K562 (cell line): Measurements from ENCODE around the gene FUCA1. TPM values are rescaled to one million over a fixed set of nuclear protein-coding genes. Genes with fewer than 3 reads are reported as not detected.

ENCODE experiments used
- CEBPG ChIP-seq, 3 experiments: fragments of 200-800 bp in 1 of 3; sonication (Bioruptor generic) in 1 of 3; sonication (generic) in 1 of 3; formaldehyde crosslinking in 1 of 3; IDR thresholded peaks in 2 of 3; conservative IDR thresholded peaks in 1 of 3; 2 replicates each; pipeline versions ENCODE4 v1.6.1 to v1.8.0; 2016 to 2022; ENCODE audit warnings: missing compliant biosample characterization in 2 of 3, missing genetic modification characterization in 2 of 3, mild to moderate bottlenecking in 1 of 3, missing genetic modification reagents in 1 of 3
- HDGF ChIP-seq: fragments of 450-650 bp; IDR thresholded peaks from 2 replicates; pipeline ENCODE4 v1.6.1; 2016
- NELFE ChIP-seq: IDR thresholded peaks from 2 replicates; pipeline ENCODE4 v1.6.1; 2011; ENCODE audit warnings: mild to moderate bottlenecking; ENCODE audit not compliant: insufficient read depth, insufficient read length
- NR2C2 ChIP-seq, 2 experiments: fragments of 200-800 bp in 1 of 2; sonication (Bioruptor generic) in 1 of 2; sonication (generic) in 1 of 2; formaldehyde crosslinking in 1 of 2; IDR thresholded peaks; 2 replicates each; pipeline versions ENCODE4 v1.6.1 to v1.8.0; 2016 to 2022; ENCODE audit warnings: mild to moderate bottlenecking in 1 of 2, missing compliant biosample characterization in 1 of 2, missing genetic modification characterization in 1 of 2, missing genetic modification reagents in 1 of 2
- PTBP1 ChIP-seq: fragments of 200-400 bp; formaldehyde crosslinking; IDR thresholded peaks from 2 replicates; pipeline ENCODE4 v1.6.1; 2017; ENCODE audit warnings: low read depth, low read length
- TAL1 ChIP-seq: fragments of 450-650 bp; IDR thresholded peaks from 2 replicates; pipeline ENCODE4 v1.6.1; 2016; ENCODE audit warnings: mild to moderate bottlenecking
- TSC22D4 ChIP-seq: fragments of 450-650 bp; IDR thresholded peaks from 2 replicates; pipeline ENCODE4 v1.6.1; 2016; ENCODE audit warnings: missing genetic modification characterization, missing biosample characterization, control low read depth
- U2AF1 ChIP-seq: fragments of 200-400 bp; formaldehyde crosslinking; optimal IDR thresholded peaks from 2 replicates; pipeline ENCODE3; 2017; ENCODE audit warnings: mild to moderate bottlenecking, low read depth, low read length, moderate library complexity
- ZBTB7A ChIP-seq: IDR thresholded peaks from 2 replicates; pipeline ENCODE4 v1.6.1; 2011; ENCODE audit warnings: low read depth, mild to moderate bottlenecking, low read length, moderate library complexity, borderline replicate concordance; ENCODE audit not compliant: control insufficient read depth
- ZNF354B ChIP-seq: fragments of 250-450 bp; sonication (Bioruptor Pico); IDR thresholded peaks from 2 replicates; pipeline ENCODE4 v1.4.0; 2020
- ZNF431 ChIP-seq: sonication (generic); formaldehyde crosslinking; IDR thresholded peaks from 2 replicates; pipeline ENCODE4 v1.8.0; 2022; ENCODE audit warnings: mild to moderate bottlenecking, missing genetic modification reagents
- ZNF79 ChIP-seq: fragments of 250-450 bp; sonication (Bioruptor Pico); IDR thresholded peaks from 2 replicates; pipeline ENCODE4 v1.4.0; 2020; ENCODE audit warnings: low read depth, mild to moderate bottlenecking, moderate library complexity
- polyA plus RNA-seq, 8 experiments: library from polyadenylated mRNA; depleted of rRNA in 4 of 8; stranded (reverse) in 5 of 8; unstranded in 3 of 8; fragments of >200 nt; fragmentation: Nextera tagmentation in 2 of 8; fragmentation: Illumina TruSeq in 1 of 8; extraction: Ambion mirVana in 2 of 8; extraction: Trizol in 1 of 8; gene quantifications; 2 replicates each; pipeline versions ENCODE4 v1.2.1 to v1.2.3, GENCODE V29; 2011 to 2014; ENCODE audit warnings: inconsistent platforms in 1 of 8, missing spikeins in 1 of 8
- total RNA-seq, 7 experiments: library from RNA; depleted of rRNA in 6 of 7; stranded (reverse); fragments of >200 nt in 6 of 7; fragmentation: Illumina TruSeq in 2 of 7; extraction: Trizol in 2 of 7; gene quantifications; 2 replicates each; pipeline versions ENCODE4 v1.2.1 to v1.2.3, GENCODE V29; 2011 to 2021; ENCODE audit warnings: low replicate concordance in 1 of 7
- TF ChIP-seq, protein P1 (sequence below): fragments of 250-450 bp; sonication (Bioruptor Pico); IDR thresholded peaks from 2 replicates; pipeline ENCODE4 v1.5.0; 2022; ENCODE audit warnings: mild to moderate bottlenecking
- TF ChIP-seq, protein P2 (sequence below): fragments of 250-450 bp; sonication (Bioruptor Pico); IDR thresholded peaks from 2 replicates; pipeline ENCODE4 v1.8.0; 2021; ENCODE audit warnings: moderate library complexity, mild to moderate bottlenecking, inconsistent platforms
- TF ChIP-seq, protein P3 (sequence below): sonication (generic); formaldehyde crosslinking; IDR thresholded peaks from 2 replicates; pipeline ENCODE4 v1.8.1; 2023; ENCODE audit warnings: mild to moderate bottlenecking, missing genetic modification reagents
- TF ChIP-seq, protein P4 (sequence below): fragments of 450-650 bp; IDR thresholded peaks from 2 replicates; pipeline ENCODE4 v1.6.1; 2016; ENCODE audit warnings: mild to moderate bottlenecking
- TF ChIP-seq, protein P5 (sequence below), 2 experiments: fragments of 450-650 bp; IDR thresholded peaks; 2 replicates each; pipeline ENCODE4 v1.6.1; 2018; ENCODE audit warnings: mild to moderate bottlenecking in 2 of 2, low read depth in 1 of 2; ENCODE audit not compliant: partially characterized antibody in 2 of 2

Gene FUCA1
- total and polyA plus RNA-seq, 9 of the 15 experiments (the other 6 are each of a cell fraction or from before 2014, with no cell fraction given): 7.0 to 20.5 (median 13.5) TPM

DNA sequence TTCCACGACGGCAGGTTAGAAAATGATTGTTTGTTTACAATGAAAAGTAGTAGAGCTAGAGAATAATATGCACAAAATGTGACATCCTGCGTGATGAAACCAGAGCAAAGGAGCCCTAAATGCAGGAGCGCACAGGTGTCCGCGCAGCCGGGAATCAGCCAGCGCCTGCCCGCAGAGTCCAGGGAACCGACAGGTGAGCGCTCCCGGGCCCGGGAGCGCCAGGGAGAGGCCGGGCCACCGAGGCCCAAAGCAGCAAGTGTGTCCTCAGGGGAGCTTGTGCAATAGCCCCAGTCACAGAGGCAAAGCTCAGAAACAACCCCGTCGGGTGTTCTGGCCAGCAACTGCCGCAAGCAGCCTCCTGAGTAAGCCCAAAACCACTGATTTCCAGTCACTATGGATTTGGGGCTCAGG, 66.7 kb downstream of the FUCA1 start (continued):
- TF ChIP-seq, protein P1, sequence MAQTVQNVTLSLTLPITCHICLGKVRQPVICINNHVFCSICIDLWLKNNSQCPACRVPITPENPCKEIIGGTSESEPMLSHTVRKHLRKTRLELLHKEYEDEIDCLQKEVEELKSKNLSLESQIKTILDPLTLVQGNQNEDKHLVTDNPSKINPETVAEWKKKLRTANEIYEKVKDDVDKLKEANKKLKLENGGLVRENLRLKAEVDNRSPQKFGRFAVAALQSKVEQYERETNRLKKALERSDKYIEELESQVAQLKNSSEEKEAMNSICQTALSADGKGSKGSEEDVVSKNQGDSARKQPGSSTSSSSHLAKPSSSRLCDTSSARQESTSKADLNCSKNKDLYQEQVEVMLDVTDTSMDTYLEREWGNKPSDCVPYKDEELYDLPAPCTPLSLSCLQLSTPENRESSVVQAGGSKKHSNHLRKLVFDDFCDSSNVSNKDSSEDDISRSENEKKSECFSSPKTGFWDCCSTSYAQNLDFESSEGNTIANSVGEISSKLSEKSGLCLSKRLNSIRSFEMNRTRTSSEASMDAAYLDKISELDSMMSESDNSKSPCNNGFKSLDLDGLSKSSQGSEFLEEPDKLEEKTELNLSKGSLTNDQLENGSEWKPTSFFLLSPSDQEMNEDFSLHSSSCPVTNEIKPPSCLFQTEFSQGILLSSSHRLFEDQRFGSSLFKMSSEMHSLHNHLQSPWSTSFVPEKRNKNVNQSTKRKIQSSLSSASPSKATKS: no peak
- TF ChIP-seq CEBPG (CRISPR knock-in tag; IDR thresholded peaks at IDR 0.05): peak; percentile 55; the same call in 1 of the 2 replicates
- TF ChIP-seq CEBPG (tag; conservative IDR thresholded peaks at IDR 0.05 in 1 of 2, IDR thresholded peaks at IDR 0.05 in 1 of 2): peak in 1 of 2 experiments; percentile 68; a peak in 3 of 4 replicates
- no peak for TF ChIP-seq ZBTB7A
- TF ChIP-seq, protein P2, sequence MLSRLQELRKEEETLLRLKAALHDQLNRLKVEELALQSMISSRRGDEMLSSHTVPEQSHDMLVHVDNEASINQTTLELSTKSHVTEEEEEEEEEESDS: no peak
- no peak for TF ChIP-seq ZNF431
- no peak for TF ChIP-seq HDGF
- no peak for TF ChIP-seq NR2C2 (CRISPR knock-in tag; IDR thresholded peaks at IDR 0.05)
- TF ChIP-seq NR2C2 (tag; IDR thresholded peaks at IDR 0.05): no peak
- TF ChIP-seq PTBP1: no peak
- TF ChIP-seq ZNF354B: no peak
- TF ChIP-seq, protein P3, sequence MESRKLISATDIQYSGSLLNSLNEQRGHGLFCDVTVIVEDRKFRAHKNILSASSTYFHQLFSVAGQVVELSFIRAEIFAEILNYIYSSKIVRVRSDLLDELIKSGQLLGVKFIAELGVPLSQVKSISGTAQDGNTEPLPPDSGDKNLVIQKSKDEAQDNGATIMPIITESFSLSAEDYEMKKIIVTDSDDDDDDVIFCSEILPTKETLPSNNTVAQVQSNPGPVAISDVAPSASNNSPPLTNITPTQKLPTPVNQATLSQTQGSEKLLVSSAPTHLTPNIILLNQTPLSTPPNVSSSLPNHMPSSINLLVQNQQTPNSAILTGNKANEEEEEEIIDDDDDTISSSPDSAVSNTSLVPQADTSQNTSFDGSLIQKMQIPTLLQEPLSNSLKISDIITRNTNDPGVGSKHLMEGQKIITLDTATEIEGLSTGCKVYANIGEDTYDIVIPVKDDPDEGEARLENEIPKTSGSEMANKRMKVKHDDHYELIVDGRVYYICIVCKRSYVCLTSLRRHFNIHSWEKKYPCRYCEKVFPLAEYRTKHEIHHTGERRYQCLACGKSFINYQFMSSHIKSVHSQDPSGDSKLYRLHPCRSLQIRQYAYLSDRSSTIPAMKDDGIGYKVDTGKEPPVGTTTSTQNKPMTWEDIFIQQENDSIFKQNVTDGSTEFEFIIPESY (CRISPR knock-in tag): no peak
- TF ChIP-seq, protein P4, sequence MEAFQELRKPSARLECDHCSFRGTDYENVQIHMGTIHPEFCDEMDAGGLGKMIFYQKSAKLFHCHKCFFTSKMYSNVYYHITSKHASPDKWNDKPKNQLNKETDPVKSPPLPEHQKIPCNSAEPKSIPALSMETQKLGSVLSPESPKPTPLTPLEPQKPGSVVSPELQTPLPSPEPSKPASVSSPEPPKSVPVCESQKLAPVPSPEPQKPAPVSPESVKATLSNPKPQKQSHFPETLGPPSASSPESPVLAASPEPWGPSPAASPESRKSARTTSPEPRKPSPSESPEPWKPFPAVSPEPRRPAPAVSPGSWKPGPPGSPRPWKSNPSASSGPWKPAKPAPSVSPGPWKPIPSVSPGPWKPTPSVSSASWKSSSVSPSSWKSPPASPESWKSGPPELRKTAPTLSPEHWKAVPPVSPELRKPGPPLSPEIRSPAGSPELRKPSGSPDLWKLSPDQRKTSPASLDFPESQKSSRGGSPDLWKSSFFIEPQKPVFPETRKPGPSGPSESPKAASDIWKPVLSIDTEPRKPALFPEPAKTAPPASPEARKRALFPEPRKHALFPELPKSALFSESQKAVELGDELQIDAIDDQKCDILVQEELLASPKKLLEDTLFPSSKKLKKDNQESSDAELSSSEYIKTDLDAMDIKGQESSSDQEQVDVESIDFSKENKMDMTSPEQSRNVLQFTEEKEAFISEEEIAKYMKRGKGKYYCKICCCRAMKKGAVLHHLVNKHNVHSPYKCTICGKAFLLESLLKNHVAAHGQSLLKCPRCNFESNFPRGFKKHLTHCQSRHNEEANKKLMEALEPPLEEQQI: no peak
- no peak for TF ChIP-seq ZNF79 (CRISPR knock-in tag)
- TF ChIP-seq, protein P5, sequence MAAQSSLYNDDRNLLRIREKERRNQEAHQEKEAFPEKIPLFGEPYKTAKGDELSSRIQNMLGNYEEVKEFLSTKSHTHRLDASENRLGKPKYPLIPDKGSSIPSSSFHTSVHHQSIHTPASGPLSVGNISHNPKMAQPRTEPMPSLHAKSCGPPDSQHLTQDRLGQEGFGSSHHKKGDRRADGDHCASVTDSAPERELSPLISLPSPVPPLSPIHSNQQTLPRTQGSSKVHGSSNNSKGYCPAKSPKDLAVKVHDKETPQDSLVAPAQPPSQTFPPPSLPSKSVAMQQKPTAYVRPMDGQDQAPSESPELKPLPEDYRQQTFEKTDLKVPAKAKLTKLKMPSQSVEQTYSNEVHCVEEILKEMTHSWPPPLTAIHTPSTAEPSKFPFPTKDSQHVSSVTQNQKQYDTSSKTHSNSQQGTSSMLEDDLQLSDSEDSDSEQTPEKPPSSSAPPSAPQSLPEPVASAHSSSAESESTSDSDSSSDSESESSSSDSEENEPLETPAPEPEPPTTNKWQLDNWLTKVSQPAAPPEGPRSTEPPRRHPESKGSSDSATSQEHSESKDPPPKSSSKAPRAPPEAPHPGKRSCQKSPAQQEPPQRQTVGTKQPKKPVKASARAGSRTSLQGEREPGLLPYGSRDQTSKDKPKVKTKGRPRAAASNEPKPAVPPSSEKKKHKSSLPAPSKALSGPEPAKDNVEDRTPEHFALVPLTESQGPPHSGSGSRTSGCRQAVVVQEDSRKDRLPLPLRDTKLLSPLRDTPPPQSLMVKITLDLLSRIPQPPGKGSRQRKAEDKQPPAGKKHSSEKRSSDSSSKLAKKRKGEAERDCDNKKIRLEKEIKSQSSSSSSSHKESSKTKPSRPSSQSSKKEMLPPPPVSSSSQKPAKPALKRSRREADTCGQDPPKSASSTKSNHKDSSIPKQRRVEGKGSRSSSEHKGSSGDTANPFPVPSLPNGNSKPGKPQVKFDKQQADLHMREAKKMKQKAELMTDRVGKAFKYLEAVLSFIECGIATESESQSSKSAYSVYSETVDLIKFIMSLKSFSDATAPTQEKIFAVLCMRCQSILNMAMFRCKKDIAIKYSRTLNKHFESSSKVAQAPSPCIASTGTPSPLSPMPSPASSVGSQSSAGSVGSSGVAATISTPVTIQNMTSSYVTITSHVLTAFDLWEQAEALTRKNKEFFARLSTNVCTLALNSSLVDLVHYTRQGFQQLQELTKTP (IDR thresholded peaks at IDR 0.05; ENCODE audit: low read depth in 1 of 2, partially characterized antibody in 2 of 2): no peak
- TF ChIP-seq U2AF1: no peak
- no peak for TF ChIP-seq TAL1
- no peak for TF ChIP-seq NELFE
- no peak for TF ChIP-seq TSC22D4 (tag)
